GM19035 (cell line): ENCODE data around the gene MYOD1.

ENCODE experiments used
- ATAC-seq: cut with Tn5 transposase; IDR thresholded peaks from one replicate; pipeline ENCODE4 v1.9.1; 2021; ENCODE audit not compliant: unreplicated experiment

Gene MYOD1

GRCh38 chr11:17748761-17749721 lies 29.7 kb downstream of the MYOD1 start:
- no peak for ATAC-seq

GRCh38 chr11:17750013-17750800 lies 30.8 kb downstream of the MYOD1 start:
- ATAC-seq = no peak

GRCh38 chr11:17750801-17751165 lies 31.4 kb downstream of the MYOD1 start:
- no peak for ATAC-seq

DNA sequence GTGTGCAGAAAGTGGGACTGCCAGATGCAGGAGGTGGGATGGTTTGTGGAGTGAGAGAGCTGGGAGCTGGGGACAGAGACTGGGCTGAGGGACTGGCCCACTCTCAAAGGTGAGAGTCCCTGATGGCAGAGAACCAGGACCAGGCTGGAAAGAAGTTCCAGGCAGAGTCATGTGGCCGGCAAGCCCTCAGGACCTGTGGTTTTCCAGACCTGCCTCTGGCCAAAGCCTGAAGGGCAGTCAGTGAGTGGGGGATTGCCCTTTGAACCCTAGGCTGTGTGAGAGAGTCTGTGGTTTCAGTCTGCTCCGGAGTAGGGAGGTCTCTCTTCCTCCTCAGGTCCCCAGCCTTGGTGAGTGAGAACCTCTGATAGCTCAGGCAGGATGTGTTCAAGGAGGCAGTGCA lies 32.2 kb downstream of the MYOD1 start:
- ATAC-seq = no peak

GRCh38 chr11:17752144-17752543 lies 32.8 kb downstream of the MYOD1 start:
- ATAC-seq = no peak

DNA sequence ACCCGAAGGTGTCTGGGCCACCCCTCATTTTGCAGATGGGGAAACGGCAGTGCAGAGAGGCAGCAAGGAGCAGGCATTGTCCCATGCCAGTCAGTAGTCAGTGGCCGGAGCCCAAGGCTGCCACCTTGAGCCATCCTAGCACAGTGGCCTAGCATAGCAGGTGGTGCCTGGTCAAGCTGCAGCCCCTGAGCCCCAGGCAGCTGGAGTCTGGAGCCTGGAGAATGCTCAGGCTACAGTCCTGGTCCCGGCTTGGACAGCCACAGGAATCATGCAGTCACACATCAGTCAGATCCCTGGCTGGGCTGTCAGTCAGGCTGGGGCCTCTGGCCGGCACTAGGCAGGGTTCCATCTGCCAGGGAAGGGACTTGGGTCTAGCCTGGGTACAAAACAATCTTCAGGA lies 33.8 kb downstream of the MYOD1 start:
- no peak for ATAC-seq

GRCh38 chr11:17753641-17754040 lies 34.3 kb downstream of the MYOD1 start:
- no peak for ATAC-seq

GRCh38 chr11:17755891-17756290 lies 36.5 kb downstream of the MYOD1 start:
- no peak for ATAC-seq

- peak; percentile 67 for ATAC-seq
Observed at GRCh38 chr11:17760102-17761029, 41.0 kb downstream of the MYOD1 start.

GRCh38 chr11:17762309-17762974 lies 43.1 kb downstream of the MYOD1 start:
- ATAC-seq = peak; percentile 61

GRCh38 chr11:17763244-17763643 lies 43.9 kb downstream of the MYOD1 start:
- no peak for ATAC-seq

GRCh38 chr11:17763703-17764102 lies 44.3 kb downstream of the MYOD1 start:
- ATAC-seq = no peak

- no peak for ATAC-seq
Observed at GRCh38 chr11:17764446-17765218, 45.3 kb downstream of the MYOD1 start.

DNA sequence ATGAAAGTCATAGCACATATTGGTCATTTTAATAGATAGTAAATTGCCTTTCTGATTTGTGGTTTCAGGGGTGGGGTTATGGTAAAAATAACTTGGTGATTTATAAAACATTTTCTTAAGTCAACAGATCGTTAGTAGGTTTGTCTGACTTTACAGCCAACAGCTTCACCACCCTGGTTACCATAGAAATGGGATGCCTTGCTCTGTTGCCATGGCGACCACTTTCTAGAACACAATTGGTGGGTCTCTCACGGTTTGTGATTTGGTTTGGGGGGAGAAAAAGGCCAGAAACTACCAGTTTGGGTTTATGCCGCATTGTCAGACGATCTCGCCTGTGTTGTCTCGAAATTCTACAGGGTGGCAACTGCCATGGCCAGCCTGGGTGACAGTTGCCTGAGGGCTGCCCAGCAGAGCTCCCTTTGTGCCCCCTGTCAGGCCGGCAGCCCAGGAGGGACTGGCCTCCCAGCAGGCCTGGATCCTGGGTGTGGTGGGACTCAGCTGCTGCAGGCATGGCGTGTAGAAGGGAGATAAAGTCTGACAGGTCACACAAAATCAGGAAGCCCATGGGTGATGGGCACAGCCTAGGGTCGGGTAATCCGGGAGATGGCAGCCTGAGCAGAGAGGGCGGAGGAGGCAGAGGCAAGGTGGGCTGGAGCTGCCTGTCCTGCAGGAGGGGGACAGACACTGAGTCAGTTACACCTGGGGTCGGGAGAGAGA lies 46.1 kb downstream of the MYOD1 start:
- no peak for ATAC-seq

DNA sequence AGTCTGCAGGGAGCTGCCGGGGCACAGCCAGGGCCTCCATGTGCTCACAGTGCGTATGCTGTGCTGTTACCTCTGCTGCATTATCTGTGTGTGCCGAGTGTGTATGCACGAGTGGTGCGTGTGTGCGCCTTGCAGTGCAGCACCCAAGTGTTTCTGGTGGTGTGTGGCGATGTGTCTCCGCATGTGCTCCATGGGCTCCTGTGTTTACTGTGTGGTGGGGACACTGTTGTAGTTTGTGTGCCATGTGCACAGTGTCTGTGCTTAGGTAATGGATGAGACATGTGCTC lies 46.6 kb downstream of the MYOD1 start:
- ATAC-seq = no peak

GRCh38 chr11:17766590-17766989 lies 47.2 kb downstream of the MYOD1 start:
- no peak for ATAC-seq

DNA sequence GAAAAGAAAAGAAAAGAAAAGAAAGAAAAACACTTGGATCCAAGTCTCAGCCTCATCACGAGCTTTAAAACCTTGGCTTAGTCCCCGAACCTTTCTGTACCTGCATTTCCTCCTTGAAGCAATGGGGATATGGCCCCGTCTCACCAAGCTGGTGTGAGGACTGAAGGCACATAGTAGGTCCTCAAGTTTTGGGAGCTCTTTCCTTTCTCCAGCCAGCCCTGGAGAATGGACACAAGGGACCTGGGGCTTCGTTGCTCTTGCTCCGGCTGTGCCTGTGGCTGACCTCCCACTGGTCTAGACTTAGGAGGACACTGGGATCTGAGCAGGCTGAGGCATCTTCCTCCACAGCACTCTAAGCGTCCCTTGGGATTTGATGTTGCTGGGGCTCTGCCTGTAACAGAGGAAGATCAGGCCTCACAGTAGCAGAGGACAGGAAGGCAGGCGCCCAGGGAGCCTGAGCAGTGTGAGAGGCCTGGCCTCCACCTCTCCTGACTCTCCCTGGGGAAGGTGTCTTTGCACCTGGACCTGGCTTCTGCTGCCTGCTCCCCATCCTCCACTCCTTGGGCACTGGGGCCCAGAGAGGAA lies 48.0 kb downstream of the MYOD1 start:
- ATAC-seq = no peak

DNA sequence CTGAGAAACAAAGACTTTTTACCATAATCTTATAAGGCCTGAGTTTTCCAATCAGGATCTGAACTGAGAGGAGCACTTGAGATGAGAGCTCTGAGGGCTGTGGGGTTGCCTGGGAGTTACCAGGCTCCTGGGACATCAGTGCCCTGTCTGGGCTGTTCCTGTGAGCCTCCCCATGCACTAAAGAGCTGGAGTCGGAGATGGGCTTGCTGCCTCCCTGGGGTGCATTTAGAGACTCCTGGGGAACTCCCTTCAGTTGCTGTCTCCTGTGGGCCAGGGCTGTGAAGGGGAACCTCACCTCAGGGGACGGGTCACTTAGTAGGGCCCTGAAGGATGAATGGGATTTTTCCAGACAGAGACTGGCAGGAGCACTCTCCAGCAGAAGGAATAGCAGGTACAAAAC lies 48.5 kb downstream of the MYOD1 start:
- no peak for ATAC-seq

- no peak for ATAC-seq
Observed at GRCh38 chr11:17768547-17768946, 49.2 kb downstream of the MYOD1 start.
